ENCODE measurements around the gene RABEP2. TPM values are rescaled to one million over a fixed set of nuclear protein-coding genes. Genes with fewer than 3 reads are reported as not detected.

Gene RABEP2
- total and polyA plus RNA-seq, 2 experiments from 2014 or later, result 11.8 to 27.2 TPM

- H3K27ac ChIP-seq (ENCODE audit: low read depth), result no peak within 1 kb of the TSS
Observed at GRCh38 chr16:28931801-28932225, 6.8 kb upstream of the RABEP2 start, which contains the start of gene CD19. Gene CD19 (plus strand): TSS chr16:28931971. CDS start chr16:28932001, 30 bp downstream.

More at GRCh38 chr16:28931801-28932225, 6.8 kb upstream of the RABEP2 start, which contains the start of gene CD19:
- H2AFZ ChIP-seq, result no peak within 1 kb of the TSS
- H3K27me3 ChIP-seq (ENCODE audit: insufficient read depth), result 0 out of 2 replicates have a peak, but pooled peaks cover 3% of the 10 kb centered on the region
- H3K4me3 ChIP-seq, result no peak within 1 kb of the TSS
- no peaks in the 10 kb centered on the region for H3K79me2 ChIP-seq (replicated peaks; ENCODE audit: insufficient read depth)
- no peaks in the 10 kb centered on the region for H3K9me2 ChIP-seq (ENCODE audit: insufficient read depth)
- Mint-ChIP-seq H3K27me3 (ENCODE audit: insufficient read depth, low read depth, poor library complexity) (peaks cover 11% of the 10 kb centered on the region), H3K4me3 (no peak within 1 kb of the TSS; the same call in 2 of the 3 replicates), H3K27ac (0 out of 2 replicates have a peak within 1 kb of the TSS, but pooled peaks have one; percentile 11), H3K4me1 (peaks cover 9% of the 10 kb centered on the region), H3K36me3 (ENCODE audit: low read depth) (no peaks in the 10 kb centered on the region), H3K9me3 (no peaks in the 10 kb centered on the region)
- no peaks in the 10 kb centered on the region for H4K20me1 ChIP-seq (replicated peaks; ENCODE audit: insufficient read depth)
- ATAC-seq (no peak), DNase-seq (ENCODE audit: low spot score) (no peak)
- TF ChIP-seq ZNF114 (CRISPR knock-in tag; IDR thresholded peaks at IDR 0.05), result no peak
- TF ChIP-seq STAT1 (IDR thresholded peaks at IDR 0.05; ENCODE audit: unreplicated experiment), result no peak
- no peak for TF ChIP-seq EZH2phosphoT487 (IDR thresholded peaks at IDR 0.05; ENCODE audit: unreplicated experiment)
- no peak for TF ChIP-seq JUNB (IDR thresholded peaks at IDR 0.05; ENCODE audit: unreplicated experiment)
- no peak for TF ChIP-seq NANOG (IDR thresholded peaks at IDR 0.05; ENCODE audit: borderline replicate concordance)
- no peak for TF ChIP-seq POLR2AphosphoS5 (IDR thresholded peaks at IDR 0.05; ENCODE audit: low read depth)
- TF ChIP-seq ETS1 (IDR thresholded peaks at IDR 0.05), result no peak
- TF ChIP-seq REST (IDR thresholded peaks at IDR 0.05; ENCODE audit: unreplicated experiment), result no peak
- H3K4me1 ChIP-seq (ENCODE audit: insufficient read depth), result peaks cover 6% of the 10 kb centered on the region; the same call in 1 of the 2 replicates
- no peaks in the 10 kb centered on the region for H3K36me3 ChIP-seq (ENCODE audit: insufficient read depth)
- no peak within 1 kb of the TSS for H3K4me2 ChIP-seq
- H3F3A ChIP-seq (replicated peaks; ENCODE audit: low read depth), result no peaks in the 10 kb centered on the region; the same call in 1 of the 2 replicates
